Measurements from ENCODE around the gene MBNL2.

The MBNL2 gene

DNA sequence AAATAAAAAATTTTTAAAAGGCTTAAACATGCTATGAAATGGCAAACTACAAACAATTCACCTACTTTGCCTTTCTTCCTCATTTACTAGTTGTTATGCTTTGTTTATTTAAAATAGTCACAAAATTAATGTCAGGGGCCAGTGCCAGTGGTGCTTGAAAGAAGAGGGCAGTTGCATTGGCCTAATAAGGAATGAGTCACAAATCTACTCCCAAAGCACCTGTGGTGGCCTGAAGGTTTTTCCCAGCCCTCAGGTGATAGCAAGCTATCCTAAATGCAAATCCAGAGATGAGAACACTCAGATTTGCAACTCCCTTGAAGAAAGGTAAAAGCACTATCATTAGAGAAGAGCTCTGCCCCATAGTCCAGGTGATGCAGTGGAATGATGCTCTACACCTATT, 103.6 kb downstream of the MBNL2 start:
- H3K36me3 ChIP-seq (ENCODE audit: insufficient read depth) = no peaks in the 10 kb centered on the region
- no peak overlapping the region for H3K27ac ChIP-seq
- no peak overlapping the region for H3K4me2 ChIP-seq
- H3K79me2 ChIP-seq (ENCODE audit: insufficient read depth, low read depth) = no peaks in the 10 kb centered on the region
- H4K20me1 ChIP-seq (ENCODE audit: insufficient read depth) = no peaks in the 10 kb centered on the region
- H3K9ac ChIP-seq = no peak overlapping the region
- no peaks in the 10 kb centered on the region for H3K4me1 ChIP-seq (ENCODE audit: low read depth, poor library complexity, severe bottlenecking)
- H3K27me3 ChIP-seq (ENCODE audit: insufficient read depth, low read depth) = no peaks in the 10 kb centered on the region
- TF ChIP-seq, protein P1, sequence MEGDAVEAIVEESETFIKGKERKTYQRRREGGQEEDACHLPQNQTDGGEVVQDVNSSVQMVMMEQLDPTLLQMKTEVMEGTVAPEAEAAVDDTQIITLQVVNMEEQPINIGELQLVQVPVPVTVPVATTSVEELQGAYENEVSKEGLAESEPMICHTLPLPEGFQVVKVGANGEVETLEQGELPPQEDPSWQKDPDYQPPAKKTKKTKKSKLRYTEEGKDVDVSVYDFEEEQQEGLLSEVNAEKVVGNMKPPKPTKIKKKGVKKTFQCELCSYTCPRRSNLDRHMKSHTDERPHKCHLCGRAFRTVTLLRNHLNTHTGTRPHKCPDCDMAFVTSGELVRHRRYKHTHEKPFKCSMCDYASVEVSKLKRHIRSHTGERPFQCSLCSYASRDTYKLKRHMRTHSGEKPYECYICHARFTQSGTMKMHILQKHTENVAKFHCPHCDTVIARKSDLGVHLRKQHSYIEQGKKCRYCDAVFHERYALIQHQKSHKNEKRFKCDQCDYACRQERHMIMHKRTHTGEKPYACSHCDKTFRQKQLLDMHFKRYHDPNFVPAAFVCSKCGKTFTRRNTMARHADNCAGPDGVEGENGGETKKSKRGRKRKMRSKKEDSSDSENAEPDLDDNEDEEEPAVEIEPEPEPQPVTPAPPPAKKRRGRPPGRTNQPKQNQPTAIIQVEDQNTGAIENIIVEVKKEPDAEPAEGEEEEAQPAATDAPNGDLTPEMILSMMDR (conservative IDR thresholded peaks at IDR 0.05; ENCODE audit: low read depth, low read length) = no peak
- no peak overlapping the region for H2AFZ ChIP-seq (ENCODE audit: low read depth)
- H3K4me3 ChIP-seq (IDR thresholded peaks at IDR 0.05; ENCODE audit: insufficient read depth, low read depth, low read length) = no peak overlapping the region

DNA sequence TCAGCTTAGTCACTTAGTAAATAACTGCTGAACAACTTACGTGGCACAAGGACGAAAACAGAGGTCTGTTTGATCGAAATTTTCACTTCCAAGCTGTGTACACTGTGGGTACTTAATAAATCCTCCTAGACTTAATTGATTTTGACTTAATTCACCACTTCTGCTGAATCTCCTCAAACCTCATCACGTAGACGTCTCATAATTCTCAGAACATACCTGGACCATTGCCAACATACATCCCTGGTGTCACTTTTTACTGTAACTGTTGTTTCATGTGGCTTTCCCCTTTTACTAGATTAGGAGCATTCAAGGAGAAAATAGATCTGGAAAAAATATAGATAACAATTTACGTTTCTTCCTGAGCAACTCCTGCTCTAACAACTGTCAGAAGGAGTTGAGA, 105.0 kb downstream of the MBNL2 start:
- Histone ChIP-seq H3K4me3 (IDR thresholded peaks at IDR 0.05; ENCODE audit: insufficient read depth, low read depth, low read length) (no peak overlapping the region), H3K9ac (no peak overlapping the region), H4K20me1 (ENCODE audit: insufficient read depth) (no peaks in the 10 kb centered on the region), H3K79me2 (ENCODE audit: insufficient read depth, low read depth) (no peaks in the 10 kb centered on the region), H2AFZ (ENCODE audit: low read depth) (no peak overlapping the region), H3K27me3 (ENCODE audit: insufficient read depth, low read depth) (no peaks in the 10 kb centered on the region), H3K36me3 (ENCODE audit: insufficient read depth) (no peaks in the 10 kb centered on the region), H3K4me2 (no peak overlapping the region), H3K27ac (no peak overlapping the region), H3K4me1 (ENCODE audit: low read depth, poor library complexity, severe bottlenecking) (no peaks in the 10 kb centered on the region)
- TF ChIP-seq, protein P1 (conservative IDR thresholded peaks at IDR 0.05; ENCODE audit: low read depth, low read length) = no peak

DNA sequence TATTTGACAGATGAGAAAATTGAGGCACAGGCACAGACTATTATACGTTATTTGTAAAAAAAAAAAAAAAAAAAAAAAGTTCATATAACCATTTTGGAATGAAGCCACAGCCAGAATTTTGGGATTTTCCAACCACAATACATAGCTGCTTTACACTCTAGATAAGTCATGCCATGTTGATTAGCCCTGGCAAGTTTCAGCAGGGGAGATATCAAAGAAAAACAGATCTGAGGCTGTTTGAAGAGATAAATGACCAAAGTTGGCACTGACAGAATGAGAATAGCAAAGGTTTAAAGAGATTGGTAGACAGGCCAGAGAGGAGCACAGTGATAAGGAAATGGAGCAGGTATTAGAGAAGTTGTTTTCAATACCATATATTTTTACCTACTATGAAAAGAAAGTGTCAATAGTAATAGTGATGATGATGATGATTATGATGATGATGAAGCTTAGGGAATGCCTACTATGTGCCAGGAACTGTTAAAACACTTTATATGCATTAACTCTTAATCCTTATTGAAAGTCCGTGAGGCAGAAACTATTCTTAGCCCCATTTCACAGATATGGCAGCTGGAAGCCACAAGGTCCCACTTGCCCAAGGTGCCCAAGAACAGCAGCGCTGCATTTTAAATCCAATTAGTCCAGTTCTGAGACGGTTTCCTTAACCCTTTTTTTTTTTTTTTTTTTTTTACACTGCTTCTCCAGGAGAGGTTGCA, 105.5 kb downstream of the MBNL2 start:
- Histone ChIP-seq H3K79me2 (ENCODE audit: insufficient read depth, low read depth) (no peaks in the 10 kb centered on the region), H4K20me1 (ENCODE audit: insufficient read depth) (no peaks in the 10 kb centered on the region), H3K27ac (no peak overlapping the region), H2AFZ (ENCODE audit: low read depth) (no peak overlapping the region), H3K9ac (no peak overlapping the region), H3K4me1 (ENCODE audit: low read depth, poor library complexity, severe bottlenecking) (no peaks in the 10 kb centered on the region), H3K4me3 (IDR thresholded peaks at IDR 0.05; ENCODE audit: insufficient read depth, low read depth, low read length) (no peak overlapping the region), H3K36me3 (ENCODE audit: insufficient read depth) (no peaks in the 10 kb centered on the region), H3K4me2 (no peak overlapping the region), H3K27me3 (ENCODE audit: insufficient read depth, low read depth) (no peaks in the 10 kb centered on the region)
- TF ChIP-seq, protein P1 (conservative IDR thresholded peaks at IDR 0.05; ENCODE audit: low read depth, low read length) = no peak

DNA sequence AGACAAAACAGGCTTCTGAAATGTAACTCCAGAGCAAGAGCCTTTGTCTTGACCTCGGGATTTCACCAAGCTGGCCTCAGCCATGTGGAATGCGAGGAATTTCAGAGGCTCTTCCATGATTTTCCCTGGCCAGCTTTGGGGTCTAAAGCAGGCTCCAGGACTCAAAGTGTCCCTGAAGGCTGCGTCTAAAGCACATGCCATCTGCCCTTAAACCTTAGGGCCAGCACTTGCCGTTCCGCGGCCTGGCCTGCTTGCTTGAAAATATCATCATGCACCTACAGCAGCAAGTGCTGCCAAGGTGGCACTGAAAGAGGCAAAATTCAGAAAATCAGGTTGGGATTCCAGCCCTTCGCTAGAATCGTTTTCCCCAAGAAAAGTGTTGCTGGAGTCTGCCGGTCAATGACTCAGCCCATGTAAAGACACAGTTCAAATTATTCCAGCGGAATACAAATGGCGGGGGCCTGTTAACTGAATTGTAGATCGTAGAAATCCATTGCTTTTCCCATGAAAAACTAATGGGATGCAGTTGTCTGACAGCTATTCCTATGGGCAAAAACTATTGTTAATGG, 106.2 kb downstream of the MBNL2 start:
- Histone ChIP-seq H2AFZ (ENCODE audit: low read depth) (no peak overlapping the region), H3K4me1 (ENCODE audit: low read depth, poor library complexity, severe bottlenecking) (no peaks in the 10 kb centered on the region), H3K9ac (no peak overlapping the region), H3K79me2 (ENCODE audit: insufficient read depth, low read depth) (no peaks in the 10 kb centered on the region), H3K36me3 (ENCODE audit: insufficient read depth) (no peaks in the 10 kb centered on the region), H4K20me1 (ENCODE audit: insufficient read depth) (no peaks in the 10 kb centered on the region), H3K27me3 (ENCODE audit: insufficient read depth, low read depth) (no peaks in the 10 kb centered on the region), H3K4me2 (no peak overlapping the region), H3K27ac (no peak overlapping the region), H3K4me3 (IDR thresholded peaks at IDR 0.05; ENCODE audit: insufficient read depth, low read depth, low read length) (no peak overlapping the region)
- TF ChIP-seq, protein P1 (conservative IDR thresholded peaks at IDR 0.05; ENCODE audit: low read depth, low read length) = no peak

Measured in KMS-11 (cell line).